22Rv1 (cell line): ENCODE data around the gene TRIO.

Source experiments
- H3K27ac ChIP-seq: fragments of 450-650 bp; 2 replicates; pipeline ENCODE4 v1.5.1; 2017
- CTCF ChIP-seq: fragments of 450-650 bp; IDR thresholded peaks from 2 replicates; pipeline ENCODE4 v1.5.1; 2017; ENCODE audit warnings: mild to moderate bottlenecking
- ZFX ChIP-seq: fragments of 450-650 bp; IDR thresholded peaks from 2 replicates; pipeline ENCODE4 v1.6.1; 2017; ENCODE audit warnings: antibody characterized with exemption, borderline replicate concordance

Gene TRIO

GRCh38 chr5:14164164-14165163 is 21.3 kb downstream of the TRIO start:
- H3K27ac ChIP-seq, result no peak overlapping the region
- TF ChIP-seq CTCF (no peak), ZFX (no peak)

GRCh38 chr5:14165375-14166106 is 22.4 kb downstream of the TRIO start:
- TF ChIP-seq ZFX (no peak), CTCF (no peak)
- H3K27ac ChIP-seq, result no peak overlapping the region

- H3K27ac ChIP-seq, result no peak overlapping the region
- no peak for TF ChIP-seq CTCF
- no peak for TF ChIP-seq ZFX
These were observed 23.3 kb downstream of the TRIO start for GRCh38 chr5:14166437-14166836.

- H3K27ac ChIP-seq, result no peak overlapping the region
- TF ChIP-seq CTCF (no peak), ZFX (no peak)
These were observed 24.2 kb downstream of the TRIO start for GRCh38 chr5:14167211-14167845.

- TF ChIP-seq ZFX (no peak), CTCF (no peak)
- H3K27ac ChIP-seq, result no peak overlapping the region
These were observed 25.1 kb downstream of the TRIO start for GRCh38 chr5:14168144-14168792.

- no peak for TF ChIP-seq ZFX
- no peak for TF ChIP-seq CTCF
- H3K27ac ChIP-seq, result no peak overlapping the region
These were observed 25.7 kb downstream of the TRIO start for GRCh38 chr5:14168793-14169262.
